ENCODE measurements around the gene MVB12B. TPM values are rescaled to one million over a fixed set of nuclear protein-coding genes. Genes with fewer than 3 reads are reported as not detected.

MVB12B gene
- total and polyA plus RNA-seq, 2 of the 13 experiments (the other 11 are each of a cell fraction or from before 2014, with no cell fraction given), result 12.1 to 30.1 TPM

DNA sequence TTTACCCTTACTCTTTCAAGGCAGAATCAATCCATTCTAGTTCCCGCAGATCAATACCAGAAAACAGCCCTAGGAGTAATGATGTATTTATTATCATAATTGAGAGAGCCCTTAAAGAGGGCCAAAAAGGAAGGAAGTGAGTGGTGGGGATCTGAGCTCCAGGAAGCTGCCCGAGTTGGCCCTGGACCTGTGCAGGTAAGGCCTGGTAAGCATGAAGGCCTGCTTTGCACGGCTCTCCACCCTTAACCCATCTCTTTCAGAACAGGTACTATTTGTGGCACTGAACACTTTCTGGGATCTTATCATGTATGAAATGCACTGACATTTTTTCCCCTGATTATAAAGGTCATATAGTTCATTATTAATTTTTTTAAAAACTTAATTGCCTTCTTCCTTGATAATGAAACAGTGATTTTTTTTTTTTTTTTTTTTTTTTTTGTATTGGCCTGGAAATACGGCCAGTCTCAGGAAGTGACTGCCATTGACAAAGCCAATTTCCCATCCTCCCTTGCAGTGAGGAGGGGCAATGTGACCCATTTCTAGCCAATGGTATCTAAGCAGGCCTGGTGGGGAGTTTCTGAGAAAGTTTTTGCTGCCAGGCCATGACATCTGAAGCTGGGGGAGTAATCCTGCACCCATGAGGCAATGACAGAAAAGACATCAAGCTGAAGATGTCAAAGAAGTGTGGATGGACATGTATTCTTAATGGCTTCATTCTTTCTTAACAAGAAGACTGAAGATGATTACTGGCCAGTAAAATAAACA, 6.3 kb upstream of the MVB12B start:
- Histone ChIP-seq H3K4me2 (ENCODE audit: low read depth, low read length) (peak overlapping the region; percentile 65), H3K4me1 (ENCODE audit: insufficient read depth, low read length) (peaks cover 45% of the 10 kb centered on the region), H4K20me1 (ENCODE audit: insufficient read depth, low read length) (no peaks in the 10 kb centered on the region), H3K27ac (ENCODE audit: extremely low read length, insufficient read depth, low read length) (no peak overlapping the region), H3K36me3 (replicated peaks in 1 of 2; ENCODE audit: control insufficient read depth in 1 of 2, insufficient read depth in 2 of 2, low read length in 2 of 2) (no peaks in the 10 kb centered on the region), H3K27me3 (ENCODE audit: control insufficient read depth in 1 of 2, insufficient read depth in 2 of 2, low read length in 2 of 2) (peaks cover 0 to 3% of the 10 kb centered on the region in 2 experiments; a peak in 2 of 5 replicates), H3K9me3 (ENCODE audit: low read length) (peaks cover 9% of the 10 kb centered on the region), H3K79me2 (ENCODE audit: insufficient read depth, low read length) (no peaks in the 10 kb centered on the region), H3K9ac (ENCODE audit: insufficient read depth, low read depth, low read length) (peak overlapping the region; percentile 27; the same call in 1 of the 2 replicates), H3K4me3 (replicated peaks in 1 of 3; ENCODE audit: insufficient read depth in 1 of 3, low read depth in 2 of 3, low read length in 3 of 3) (peak overlapping the region in 1 of 3 experiments; percentile 37; a peak in 1 of 6 replicates), H2AFZ (ENCODE audit: low read length) (peak overlapping the region; percentile 71)
- TF ChIP-seq ZNF350 (CRISPR knock-in tag; IDR thresholded peaks at IDR 0.05; ENCODE audit: borderline replicate concordance, low read depth), result no peak
- no peak for TF ChIP-seq RFX3 (CRISPR knock-in tag; IDR thresholded peaks at IDR 0.05)
- TF ChIP-seq, protein P1, sequence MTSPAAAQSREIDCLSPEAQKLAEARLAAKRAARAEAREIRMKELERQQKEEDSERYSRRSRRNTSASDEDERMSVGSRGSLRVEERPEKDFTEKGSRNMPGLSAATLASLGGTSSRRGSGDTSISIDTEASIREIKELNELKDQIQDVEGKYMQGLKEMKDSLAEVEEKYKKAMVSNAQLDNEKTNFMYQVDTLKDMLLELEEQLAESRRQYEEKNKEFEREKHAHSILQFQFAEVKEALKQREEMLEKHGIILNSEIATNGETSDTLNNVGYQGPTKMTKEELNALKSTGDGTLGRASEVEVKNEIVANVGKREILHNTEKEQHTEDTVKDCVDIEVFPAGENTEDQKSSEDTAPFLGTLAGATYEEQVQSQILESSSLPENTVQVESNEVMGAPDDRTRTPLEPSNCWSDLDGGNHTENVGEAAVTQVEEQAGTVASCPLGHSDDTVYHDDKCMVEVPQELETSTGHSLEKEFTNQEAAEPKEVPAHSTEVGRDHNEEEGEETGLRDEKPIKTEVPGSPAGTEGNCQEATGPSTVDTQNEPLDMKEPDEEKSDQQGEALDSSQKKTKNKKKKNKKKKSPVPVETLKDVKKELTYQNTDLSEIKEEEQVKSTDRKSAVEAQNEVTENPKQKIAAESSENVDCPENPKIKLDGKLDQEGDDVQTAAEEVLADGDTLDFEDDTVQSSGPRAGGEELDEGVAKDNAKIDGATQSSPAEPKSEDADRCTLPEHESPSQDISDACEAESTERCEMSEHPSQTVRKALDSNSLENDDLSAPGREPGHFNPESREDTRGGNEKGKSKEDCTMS (CRISPR knock-in tag; conservative IDR thresholded peaks at IDR 0.05), result no peak
- TF ChIP-seq ZNF629 (CRISPR knock-in tag; conservative IDR thresholded peaks at IDR 0.05), result no peak
- TF ChIP-seq NFKBIZ (CRISPR knock-in tag; IDR thresholded peaks at IDR 0.05), result no peak
- peak; percentile 36; the same call in 1 of the 2 replicates for TF ChIP-seq ZFX (CRISPR knock-in tag; IDR thresholded peaks at IDR 0.05; ENCODE audit: low read depth)
- peak; percentile 52 for TF ChIP-seq ZNF143 (CRISPR knock-in tag; IDR thresholded peaks at IDR 0.05)
- no peak for TF ChIP-seq ZNF264 (CRISPR knock-in tag; IDR thresholded peaks at IDR 0.05)
- TF ChIP-seq YEATS2 (CRISPR knock-in tag; IDR thresholded peaks at IDR 0.05; ENCODE audit: borderline replicate concordance), result no peak
- no peak for TF ChIP-seq ATF3 (CRISPR knock-in tag; IDR thresholded peaks at IDR 0.05)
- peak; percentile 24; the same call in 1 of the 2 replicates for TF ChIP-seq ELF1 (CRISPR knock-in tag; IDR thresholded peaks at IDR 0.05)
- TF ChIP-seq TEAD3 (CRISPR knock-in tag; optimal IDR thresholded peaks at IDR 0.05; ENCODE audit: borderline replicate concordance), result no peak
- TF ChIP-seq KAT8 (CRISPR knock-in tag; IDR thresholded peaks at IDR 0.05), result 0 out of 2 replicates have a peak, but pooled peaks have one; percentile 40
- 0 out of 2 replicates have a peak, but pooled peaks have one; percentile 4 for TF ChIP-seq USF2 (IDR thresholded peaks at IDR 0.05; ENCODE audit: low read depth, low read length)
- TF ChIP-seq USF2 (CRISPR knock-in tag; IDR thresholded peaks at IDR 0.05; ENCODE audit: borderline replicate concordance), result no peak
- TF ChIP-seq ZFY (CRISPR knock-in tag; IDR thresholded peaks at IDR 0.05), result 0 out of 2 replicates have a peak, but pooled peaks have one; percentile 19
- BruUV-seq (replicated peaks), result no TSS peak
- FAIRE-seq (no peak), DNase-seq (ENCODE audit: low spot score) (no peak), ATAC-seq (peak; percentile 51; the same call in 2 of the 3 replicates)
- POLR2A ChIA-PET, result interaction anchor here (1.0 to 3.6 kb wide), 2 partner anchors 15 to 56 kb away, joined by 4 to 14 read pairs; no protein-coding TSS in a partner anchor
- CTCF ChIA-PET (ENCODE audit: low intra/inter-chr PET ratio, low total read pairs), result no interaction called here
- in situ Hi-C loops (cut with HindIII; ENCODE audit: extremely low pct_ligation_motif_present, low pct_unique_long_range_greater_than_20kb), result no loop called here
- intact Hi-C loops (cut with micrococcal nuclease; ENCODE audit: unreplicated experiment), result no loop called here
- whole genome bisulfite sequencing (ENCODE audit: low lambda C conversion rate), result 42% methylated on average over 4 of the region's 4 CpGs
